Measurements from ENCODE around the gene CNTROB.
A peak's percentile ranks its signal among the peaks of the same experiment; 100 is the strongest.

Gene CNTROB

GRCh38 chr17:7989781-7990655 lies 58.0 kb downstream of the CNTROB start:
- DNase-seq: peak; percentile 75

GRCh38 chr17:7992516-7992915 lies 60.5 kb downstream of the CNTROB start:
- DNase-seq: no peak

DNA sequence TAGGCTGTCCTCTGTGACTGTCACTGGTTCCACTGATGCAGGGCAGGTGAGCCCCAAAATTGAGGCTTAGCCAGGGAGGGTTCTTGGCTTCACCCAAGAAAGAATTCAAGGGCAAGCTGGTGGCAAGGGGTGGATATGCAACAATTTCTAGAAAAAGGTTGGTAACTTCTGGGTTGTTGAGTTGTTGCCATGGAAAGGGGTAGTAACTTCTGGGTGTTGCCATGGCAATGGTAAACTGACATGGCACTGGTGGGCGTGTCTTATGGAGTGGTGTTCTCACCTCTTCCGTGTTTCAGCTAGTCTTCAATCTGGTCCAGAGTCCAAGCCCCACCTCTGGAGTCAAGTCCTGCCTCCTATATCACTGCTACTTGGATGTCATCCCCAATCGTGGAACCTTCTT lies 60.9 kb downstream of the CNTROB start:
- DNase-seq: no peak

DNA sequence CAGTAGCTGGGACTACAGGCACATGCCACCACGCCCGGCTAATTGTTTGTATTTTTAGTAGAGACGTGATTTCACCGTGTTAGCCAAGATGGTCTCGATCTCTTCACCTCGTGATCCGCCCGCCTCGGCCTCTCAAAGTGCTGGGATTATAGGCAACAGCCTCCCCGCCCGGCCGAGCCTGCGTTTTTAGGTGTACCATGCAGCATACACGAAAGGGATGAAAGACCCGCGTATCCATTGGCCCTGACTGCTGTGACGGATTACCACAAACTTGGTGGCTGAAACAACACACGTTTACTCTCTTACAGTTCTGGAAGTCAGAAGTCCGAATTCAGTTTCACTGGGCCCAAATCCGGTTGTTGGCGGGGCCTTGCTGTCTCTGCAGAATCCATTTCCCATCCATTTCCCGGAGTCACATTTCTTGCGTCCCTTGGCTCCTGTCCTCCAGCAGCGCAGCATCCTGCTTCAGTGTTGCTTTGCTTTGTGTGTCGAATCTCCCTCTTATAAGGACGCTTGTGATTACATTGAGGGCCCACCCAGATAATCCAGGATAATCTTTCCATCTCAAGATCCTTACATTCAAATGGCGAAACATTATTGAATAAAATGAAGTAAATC lies 62.1 kb downstream of the CNTROB start:
- no peak for DNase-seq

GRCh38 chr17:7995724-7996123 lies 63.7 kb downstream of the CNTROB start:
- no peak for DNase-seq

DNA sequence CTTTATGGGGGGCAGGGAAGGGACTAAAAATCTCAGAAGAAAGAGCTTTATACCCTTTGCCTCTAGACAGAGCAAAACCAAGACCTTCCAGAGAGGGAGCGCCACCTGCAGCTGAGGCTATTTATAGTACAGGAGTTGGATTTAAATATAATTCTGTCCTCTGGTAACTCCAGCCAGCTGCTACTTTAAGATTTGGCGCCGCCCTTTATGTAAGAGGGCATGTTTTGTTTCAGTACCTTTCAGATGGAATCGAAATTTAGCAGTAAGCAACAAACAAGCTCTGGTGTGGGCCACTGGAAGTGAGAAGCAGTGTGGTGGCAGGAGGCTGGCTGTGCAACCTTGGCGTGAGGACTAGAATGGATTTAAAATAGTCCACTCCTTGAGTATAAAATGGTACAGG lies 65.2 kb downstream of the CNTROB start:
- no peak for DNase-seq
